ENCODE results near the gene SPATA9. TPM values are rescaled to one million over a fixed set of nuclear protein-coding genes. Genes with fewer than 3 reads are reported as not detected.

Gene SPATA9
- total RNA-seq, 1 experiment from 2014 or later, result not detected

DNA sequence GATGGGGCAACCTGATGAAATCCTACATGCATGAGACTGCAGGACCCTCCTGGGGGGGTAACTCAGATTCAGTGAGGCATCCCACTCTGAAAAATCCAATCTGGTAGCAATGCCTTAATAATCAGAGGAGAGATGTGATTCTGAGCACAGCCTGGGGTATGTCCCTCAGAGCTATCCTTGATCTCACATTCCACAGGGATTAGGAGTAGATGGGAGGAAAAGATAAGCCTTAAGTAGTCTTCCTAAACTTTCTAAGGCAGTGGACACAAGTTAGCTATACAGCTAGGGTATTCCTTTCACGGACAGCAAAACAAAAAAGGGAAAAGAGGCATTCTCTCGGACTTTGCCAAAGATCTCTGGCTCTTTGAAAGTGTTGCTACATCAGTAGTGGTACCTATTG lies 3.9 kb upstream of the SPATA9 start:
- Histone ChIP-seq H3K14ac (ENCODE audit: insufficient read depth, low read length) (no peak overlapping the region), H3K9ac (ENCODE audit: extremely low read depth, insufficient read length, low read length) (no peak overlapping the region), H3T11ph (ENCODE audit: low read length) (no peak overlapping the region), H3K18ac (ENCODE audit: insufficient read length, low read depth, low read length) (no peak overlapping the region), H4K8ac (replicated peaks; ENCODE audit: insufficient read length, low read depth, low read length) (no peak overlapping the region), H2BK20ac (ENCODE audit: low read depth, low read length, poor library complexity, severe bottlenecking) (no peak overlapping the region), H4K91ac (ENCODE audit: insufficient read length, low read depth, low read length) (no peak overlapping the region), H3K79me2 (ENCODE audit: insufficient read depth, low read length) (no peaks in the 10 kb centered on the region), H2BK15ac (ENCODE audit: low read depth, low read length) (no peak overlapping the region), H3K23me2 (ENCODE audit: insufficient read length, low read depth, low read length, poor library complexity, severe bottlenecking) (no peaks in the 10 kb centered on the region), H2BK120ac (ENCODE audit: low read depth, low read length, poor library complexity, severe bottlenecking) (no peak overlapping the region), H2BK5ac (ENCODE audit: insufficient read length, low read length) (no peak overlapping the region), H3K4me1 (ENCODE audit: insufficient read depth, low read length) (no peaks in the 10 kb centered on the region), H3K27me3 (ENCODE audit: insufficient read depth, low read length) (no peaks in the 10 kb centered on the region), H3K79me1 (ENCODE audit: insufficient read depth, low read depth, low read length, poor library complexity, severe bottlenecking) (no peaks in the 10 kb centered on the region), H3K4me2 (ENCODE audit: insufficient read depth, insufficient read length, low read length) (no peak overlapping the region), H2AK5ac (ENCODE audit: insufficient read length, low read length) (no peak overlapping the region), H4K20me1 (ENCODE audit: control insufficient read depth, insufficient read depth, insufficient read length) (no peaks in the 10 kb centered on the region), H4K5ac (ENCODE audit: insufficient read length, low read depth, low read length) (no peak overlapping the region), H3K23ac (ENCODE audit: insufficient read length, low read depth, low read length) (no peak overlapping the region), H3K9me3 (ENCODE audit: control insufficient read depth, low read depth, low read length) (no peaks in the 10 kb centered on the region), H3K56ac (ENCODE audit: insufficient read length, low read depth, low read length) (no peak overlapping the region), H3K27ac (ENCODE audit: insufficient read length, low read depth, low read length) (no peak overlapping the region), H3K4ac (ENCODE audit: low read depth, low read length) (no peak overlapping the region), H2AFZ (ENCODE audit: low read length) (no peak overlapping the region), H2BK12ac (ENCODE audit: insufficient read length, low read depth, low read length) (no peak overlapping the region)
- no peaks in the 10 kb centered on the region; the same call in 1 of the 2 replicates for H3K27me3 Mint-ChIP-seq (ENCODE audit: low read depth)
- no peak for DNase-seq
- no peak overlapping the region for H3K4me3 Mint-ChIP-seq
- peaks cover 3 to 5% of the 10 kb centered on the region in 2 experiments; a peak in 2 of 4 replicates for H3K4me1 Mint-ChIP-seq
- TF ChIP-seq, protein P1, sequence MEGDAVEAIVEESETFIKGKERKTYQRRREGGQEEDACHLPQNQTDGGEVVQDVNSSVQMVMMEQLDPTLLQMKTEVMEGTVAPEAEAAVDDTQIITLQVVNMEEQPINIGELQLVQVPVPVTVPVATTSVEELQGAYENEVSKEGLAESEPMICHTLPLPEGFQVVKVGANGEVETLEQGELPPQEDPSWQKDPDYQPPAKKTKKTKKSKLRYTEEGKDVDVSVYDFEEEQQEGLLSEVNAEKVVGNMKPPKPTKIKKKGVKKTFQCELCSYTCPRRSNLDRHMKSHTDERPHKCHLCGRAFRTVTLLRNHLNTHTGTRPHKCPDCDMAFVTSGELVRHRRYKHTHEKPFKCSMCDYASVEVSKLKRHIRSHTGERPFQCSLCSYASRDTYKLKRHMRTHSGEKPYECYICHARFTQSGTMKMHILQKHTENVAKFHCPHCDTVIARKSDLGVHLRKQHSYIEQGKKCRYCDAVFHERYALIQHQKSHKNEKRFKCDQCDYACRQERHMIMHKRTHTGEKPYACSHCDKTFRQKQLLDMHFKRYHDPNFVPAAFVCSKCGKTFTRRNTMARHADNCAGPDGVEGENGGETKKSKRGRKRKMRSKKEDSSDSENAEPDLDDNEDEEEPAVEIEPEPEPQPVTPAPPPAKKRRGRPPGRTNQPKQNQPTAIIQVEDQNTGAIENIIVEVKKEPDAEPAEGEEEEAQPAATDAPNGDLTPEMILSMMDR (conservative IDR thresholded peaks at IDR 0.05), result no peak
- H3K36me3 Mint-ChIP-seq (ENCODE audit: insufficient read depth in 1 of 3, low read depth in 3 of 3), result no peaks in the 10 kb centered on the region; a peak in 1 of 7 replicates
- H3K27ac Mint-ChIP-seq, result no peak overlapping the region
- no peaks in the 10 kb centered on the region for H3K9me3 Mint-ChIP-seq
- WGBS (ENCODE audit: extremely low coverage, insufficient read length, low lambda C conversion rate), result no CpG with 5 or more reads among the region's 2 CpGs

Measured in H9 (cell line).